Small intestine (tissue), 7 donors: ENCODE data around the gene RASAL2. TPM values are rescaled to one million over a fixed set of nuclear protein-coding genes. Genes with fewer than 3 reads are reported as not detected.

Source experiments
- DNase-seq, 2 donors: peaks; one replicate each; pipeline versions ENCODE4 v3.0.0 to v3.0.0-alpha.2; 2013
- FAIRE-seq: peaks from 2 replicates; lab custom pipeline; 2012; peaks lifted over from hg19 to GRCh38; lab: Jason Lieb, UNC
- H3K27ac ChIP-seq, 3 donors: one replicate each; pipeline ENCODE4 v1.5.1; 2013; ENCODE audit warnings: low read length in 2 of 3, mild to moderate bottlenecking in 2 of 3, control low read depth in 1 of 3, inconsistent platforms in 1 of 3, low read depth in 1 of 3, moderate library complexity in 1 of 3
- H3K27me3 ChIP-seq, 3 donors: one replicate each; pipeline ENCODE4 v1.6.1; 2013; ENCODE audit warnings: low read length in 3 of 3, inconsistent platforms in 1 of 3; ENCODE audit not compliant: control insufficient read depth in 3 of 3, insufficient read depth in 3 of 3
- H3K36me3 ChIP-seq, 3 donors: one replicate each; pipeline ENCODE4 v1.6.1; 2013; ENCODE audit warnings: low read length in 3 of 3, inconsistent platforms in 1 of 3, low read depth in 1 of 3, mild to moderate bottlenecking in 1 of 3, moderate library complexity in 1 of 3; ENCODE audit not compliant: control insufficient read depth in 3 of 3, insufficient read depth in 2 of 3
- H3K4me1 ChIP-seq, 3 donors: one replicate each; pipeline ENCODE4 v1.6.1; 2013; ENCODE audit warnings: low read length in 2 of 3, inconsistent platforms in 1 of 3, low read depth in 1 of 3, mild to moderate bottlenecking in 1 of 3, moderate library complexity in 1 of 3; ENCODE audit not compliant: control insufficient read depth in 3 of 3, insufficient read depth in 2 of 3
- H3K4me3 ChIP-seq, 3 donors: one replicate each; pipeline ENCODE4 v1.5.1; 2013; ENCODE audit warnings: low read length in 3 of 3, control low read depth in 1 of 3, inconsistent platforms in 1 of 3, low read depth in 1 of 3, mild to moderate bottlenecking in 1 of 3, moderate library complexity in 1 of 3
- H3K9me3 ChIP-seq, 2 donors: one replicate each; pipeline ENCODE4 v1.6.1; 2013; ENCODE audit warnings: low read depth in 1 of 2, low read length in 1 of 2; ENCODE audit not compliant: control insufficient read depth in 2 of 2, insufficient read depth in 1 of 2
- WGBS, 3 donors: extraction: QIAGEN DNeasy Blood & Tissue Kit; methylation state at CpG; one replicate each; pipeline ENCODE4 v1.1.7; 2013; 5-methylcytosine and 5-hydroxymethylcytosine counted together
- polyA plus RNA-seq, 4 donors: library from polyadenylated mRNA; stranded (reverse) in 3 of 4; unstranded in 1 of 4; fragments of 200-250 nt in 3 of 4; fragments of 120-200 nt in 1 of 4; gene quantifications; one replicate each; pipeline versions ENCODE4 v1.2.1 to v1.2.3, GENCODE V29; 2013
- donor health status: healthy with polysubstance abuse.
- donor health status: control.
- donor health status: control.
- donor health status: Bipolar disorder and iron deficiency.
- donor health status: healthy.

RASAL2 gene
- polyA plus RNA-seq, 4 donors: 1.8 to 23.5 (median 3.3) TPM

GRCh38 chr1:178267646-178268094 lies 173.8 kb downstream of the RASAL2 start:
- no peak for FAIRE-seq

GRCh38 chr1:178271471-178271870 lies 177.6 kb downstream of the RASAL2 start:
- no peaks in the 10 kb centered on the region for H3K36me3 ChIP-seq
- H3K4me3 ChIP-seq: no peak overlapping the region
- no peaks in the 10 kb centered on the region for H3K4me1 ChIP-seq
- H3K9me3 ChIP-seq: no peaks in the 10 kb centered on the region
- DNase-seq: no peak
- WGBS, 3 donors: 83 to 100% (median 95%) methylated on average over 1 of the region's 1 CpG
- H3K27ac ChIP-seq: no peak overlapping the region
- no peak for FAIRE-seq
- no peaks in the 10 kb centered on the region for H3K27me3 ChIP-seq

More at GRCh38 chr1:178267646-178268094, 173.8 kb downstream of the RASAL2 start:
- Histone ChIP-seq H3K36me3 (no peaks in the 10 kb centered on the region), H3K4me3 (no peak overlapping the region), H3K27ac (no peak overlapping the region), H3K27me3 (no peaks in the 10 kb centered on the region), H3K9me3 (no peaks in the 10 kb centered on the region), H3K4me1 (no peaks in the 10 kb centered on the region)
- 70 to 89% (median 78%) methylated on average over 3 of the region's 3 CpGs for WGBS, 3 donors
- DNase-seq: no peak

GRCh38 chr1:178273707-178274410 lies 180.0 kb downstream of the RASAL2 start:
- no peaks in the 10 kb centered on the region for H3K4me1 ChIP-seq
- no peaks in the 10 kb centered on the region for H3K36me3 ChIP-seq
- no peaks in the 10 kb centered on the region for H3K9me3 ChIP-seq
- no peak overlapping the region for H3K4me3 ChIP-seq
- no peak for FAIRE-seq
- H3K27me3 ChIP-seq: no peaks in the 10 kb centered on the region
- no peak for DNase-seq
- H3K27ac ChIP-seq: no peak overlapping the region
- 81 to 89% (median 81%) methylated on average over 6 of the region's 6 CpGs for WGBS, 3 donors

- no peaks in the 10 kb centered on the region for H3K36me3 ChIP-seq
- WGBS, 3 donors: 85 to 90% (median 90%) methylated on average over 2 of the region's 2 CpGs
- no peak overlapping the region for H3K4me3 ChIP-seq
- H3K27ac ChIP-seq: no peak overlapping the region
- FAIRE-seq (no peak), DNase-seq (no peak)
- no peaks in the 10 kb centered on the region for H3K27me3 ChIP-seq
- no peaks in the 10 kb centered on the region for H3K9me3 ChIP-seq
- peaks cover 0 to 2% (median 0%) of the 10 kb centered on the region in 3 donors for H3K4me1 ChIP-seq
Measured at GRCh38 chr1:178275049-178275448, 181.1 kb downstream of the RASAL2 start.

- 71 to 81% (median 77%) methylated on average over 2 of the region's 2 CpGs for WGBS, 3 donors
Measured at GRCh38 chr1:178275553-178275952, 181.6 kb downstream of the RASAL2 start.

GRCh38 chr1:178277793-178278530 lies 184.1 kb downstream of the RASAL2 start:
- 90 to 93% (median 92%) methylated on average over 4 of the region's 4 CpGs for WGBS, 3 donors
- no peak overlapping the region for H3K27ac ChIP-seq

More at GRCh38 chr1:178275553-178275952, 181.6 kb downstream of the RASAL2 start:
- FAIRE-seq: no peak
- DNase-seq: peak in 1 of 2 donors; percentile 11
- Histone ChIP-seq H3K9me3 (no peaks in the 10 kb centered on the region), H3K27ac (no peak overlapping the region), H3K4me1 (peaks cover 0 to 2% (median 0%) of the 10 kb centered on the region in 3 donors), H3K4me3 (no peak overlapping the region), H3K27me3 (no peaks in the 10 kb centered on the region), H3K36me3 (no peaks in the 10 kb centered on the region)

GRCh38 chr1:178278916-178279686 lies 185.2 kb downstream of the RASAL2 start:
- DNase-seq (no peak), FAIRE-seq (no peak)
- H3K27ac ChIP-seq: no peak overlapping the region
- no peak overlapping the region for H3K4me3 ChIP-seq
- 72 to 91% (median 83%) methylated on average over 1 of the region's 1 CpG for WGBS, 3 donors
- peaks cover 0 to 2% (median 0%) of the 10 kb centered on the region in 3 donors for H3K4me1 ChIP-seq
- no peaks in the 10 kb centered on the region for H3K36me3 ChIP-seq
- H3K9me3 ChIP-seq: no peaks in the 10 kb centered on the region
- H3K27me3 ChIP-seq: no peaks in the 10 kb centered on the region

More at GRCh38 chr1:178277793-178278530, 184.1 kb downstream of the RASAL2 start:
- H3K27me3 ChIP-seq: no peaks in the 10 kb centered on the region
- H3K36me3 ChIP-seq: no peaks in the 10 kb centered on the region
- no peak for FAIRE-seq
- DNase-seq: no peak
- H3K4me1 ChIP-seq: peaks cover 0 to 2% (median 0%) of the 10 kb centered on the region in 3 donors
- H3K4me3 ChIP-seq: no peak overlapping the region
- no peaks in the 10 kb centered on the region for H3K9me3 ChIP-seq

GRCh38 chr1:178282949-178283367 lies 189.1 kb downstream of the RASAL2 start:
- FAIRE-seq (no peak), DNase-seq (peak; percentile 28 to 32)

More at GRCh38 chr1:178282949-178283367, 189.1 kb downstream of the RASAL2 start:
- no peaks in the 10 kb centered on the region for H3K9me3 ChIP-seq
- H3K27me3 ChIP-seq: no peaks in the 10 kb centered on the region
- no peak overlapping the region for H3K27ac ChIP-seq
- H3K36me3 ChIP-seq: no peaks in the 10 kb centered on the region
- peaks cover 0 to 2% (median 0%) of the 10 kb centered on the region in 3 donors for H3K4me1 ChIP-seq
- 26 to 35% (median 32%) methylated on average over 3 of the region's 3 CpGs for WGBS, 3 donors
- H3K4me3 ChIP-seq: no peak overlapping the region
